ENCODE data around the gene CKAP4.

- no peak for TF ChIP-seq CTCF (IDR thresholded peaks at IDR 0.05)
- no peak for TF ChIP-seq ZFX (IDR thresholded peaks at IDR 0.05; ENCODE audit: borderline replicate concordance)
These were observed 8.7 kb upstream of the CKAP4 start for GRCh38 chr12:106256524-106256923.

All from 22Rv1 (cell line).